Measurements from ENCODE around the gene TERB2. TPM values are rescaled to one million over a fixed set of nuclear protein-coding genes. Genes with fewer than 3 reads are reported as not detected.
"Not testable (repeated sequence)": the region's sequence is repeated elsewhere in the genome, so short reads cannot be mapped to it uniquely, and the experiment has no call there.

TERB2 gene, protein sequence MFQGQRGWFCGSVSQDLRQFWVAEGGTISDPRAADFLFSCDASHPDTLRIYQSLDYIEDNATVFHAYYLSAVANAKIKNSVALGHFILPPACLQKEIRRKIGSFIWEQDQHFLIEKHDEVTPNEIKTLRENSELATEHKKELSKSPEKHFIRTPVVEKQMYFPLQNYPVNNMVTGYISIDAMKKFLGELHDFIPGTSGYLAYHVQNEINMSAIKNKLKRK
- not detected for polyA plus RNA-seq (2012; ENCODE audit: insufficient read depth, insufficient read length)

DNA sequence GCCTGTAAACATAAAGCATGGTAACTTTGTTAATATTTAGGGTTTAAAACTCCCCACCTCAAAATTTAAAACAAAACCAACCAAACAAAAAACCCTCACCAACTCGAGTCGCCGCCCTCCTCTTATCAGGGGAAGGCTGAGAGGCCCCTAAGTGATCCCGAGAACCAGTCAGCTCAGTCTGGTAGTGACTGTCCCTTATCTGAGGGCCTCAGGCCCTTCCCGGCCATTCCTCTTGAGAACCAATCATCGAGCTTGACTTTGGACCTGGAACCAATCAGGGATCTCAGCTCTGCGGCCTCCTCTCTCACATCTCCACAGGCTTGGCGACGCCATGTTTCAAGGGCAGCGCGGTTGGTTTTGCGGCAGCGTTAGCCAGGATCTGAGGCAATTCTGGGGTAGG is at the start of gene TERB2:
TSS of gene TERB2 (plus strand) at position 300 of the 400 bp plus-strand sequence. CDS start at position 332, 32 bp downstream.
- no peak for DNase-seq (ENCODE audit: low read depth, low spot score)
- H3K4me3 ChIP-seq (ENCODE audit: low read length), result no peak within 1 kb of the TSS

GRCh38 chr15:44909423-44909822 is 47.1 kb upstream of the TERB2 start:
- H3K4me3 ChIP-seq (ENCODE audit: low read length), result no peak overlapping the region
- no peak for DNase-seq (ENCODE audit: low read depth, low spot score)

DNA sequence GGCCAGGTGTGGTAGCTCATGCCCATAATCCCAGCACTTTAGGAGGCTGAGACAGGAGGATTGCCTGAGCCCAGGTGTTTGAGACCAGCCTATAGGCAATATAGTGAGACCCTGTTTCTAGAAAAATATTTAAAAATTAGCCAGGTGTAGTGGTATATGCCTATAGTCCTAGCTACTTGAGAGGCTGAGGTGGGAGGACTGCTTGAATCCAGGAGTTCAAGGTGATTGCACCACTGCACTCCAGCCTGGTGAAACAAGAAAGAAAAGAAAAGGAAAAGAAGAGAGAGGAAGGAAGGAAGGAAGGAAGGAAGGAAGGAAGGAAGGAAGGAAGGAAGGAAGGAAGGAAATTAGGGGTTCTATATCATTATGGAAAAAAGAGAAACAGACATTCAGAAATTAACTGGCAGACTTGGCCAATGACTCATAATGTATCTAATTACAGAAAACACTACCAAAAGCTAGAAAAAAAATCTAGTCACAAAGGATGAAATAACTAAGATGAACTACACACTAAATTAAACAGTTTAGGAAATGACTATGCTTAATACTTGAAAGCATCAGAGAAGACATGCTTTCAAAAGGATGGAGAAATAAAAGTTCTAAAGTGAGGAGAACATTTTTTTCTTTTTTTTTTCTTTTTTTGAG is 45.4 kb upstream of the TERB2 start:
- no peak overlapping the region for H3K4me3 ChIP-seq (ENCODE audit: low read length)
- no peak for DNase-seq (ENCODE audit: low read depth, low spot score)

DNA sequence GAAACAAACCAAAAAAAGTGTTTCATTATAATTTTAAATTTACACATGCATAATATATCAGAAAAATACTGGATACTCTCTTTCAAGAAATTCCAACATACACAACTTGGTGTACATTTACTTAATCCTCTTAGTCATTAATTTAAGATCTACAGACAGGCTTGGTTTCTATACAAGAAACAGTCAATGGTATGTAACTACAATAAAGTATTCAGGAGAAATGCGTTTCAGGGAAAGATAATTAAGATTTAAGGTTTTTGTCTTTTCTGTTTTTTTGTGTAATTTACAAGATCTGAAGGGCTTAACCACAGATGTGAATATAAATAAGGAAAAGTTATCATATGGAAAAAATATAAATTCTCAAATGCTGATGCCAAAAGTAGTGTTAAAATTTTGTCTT is 44.3 kb upstream of the TERB2 start:
- not testable (repeated sequence) for DNase-seq (ENCODE audit: low read depth, low spot score); H3K4me3 ChIP-seq (ENCODE audit: low read length)

GRCh38 chr15:44912974-44913448 is 43.5 kb upstream of the TERB2 start:
- not testable (repeated sequence) for H3K4me3 ChIP-seq (ENCODE audit: low read length)

GRCh38 chr15:44918136-44918535 is 38.4 kb upstream of the TERB2 start:
- no peak overlapping the region for H3K4me3 ChIP-seq (ENCODE audit: low read length)
- no peak for DNase-seq (ENCODE audit: low read depth, low spot score)

More at GRCh38 chr15:44912974-44913448, 43.5 kb upstream of the TERB2 start:
- DNase-seq (ENCODE audit: low read depth, low spot score), result not testable (repeated sequence)

- DNase-seq (ENCODE audit: low read depth, low spot score); H3K4me3 ChIP-seq (ENCODE audit: low read length): not testable (repeated sequence)
Measured at GRCh38 chr15:44928658-44929057, 27.8 kb upstream of the TERB2 start.

GRCh38 chr15:44930283-44930682 is 26.2 kb upstream of the TERB2 start:
- H3K4me3 ChIP-seq (ENCODE audit: low read length); DNase-seq (ENCODE audit: low read depth, low spot score): not testable (repeated sequence)

DNA sequence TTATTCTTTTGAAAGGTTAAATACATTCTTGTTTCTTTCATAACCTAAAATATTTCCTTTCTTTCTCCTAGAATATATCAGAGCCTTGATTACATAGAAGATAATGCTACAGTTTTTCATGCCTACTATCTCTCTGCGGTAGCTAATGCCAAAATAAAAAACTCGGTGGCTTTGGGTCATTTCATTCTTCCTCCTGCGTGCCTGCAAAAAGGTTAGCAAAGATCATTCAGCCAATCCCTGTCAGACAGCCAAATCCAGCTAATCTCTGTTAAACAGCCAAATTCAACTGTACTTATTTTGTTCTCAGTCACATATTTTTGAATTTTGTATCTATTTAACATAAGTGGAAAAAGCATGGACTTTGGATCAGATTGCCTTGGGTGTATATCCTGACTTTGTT is 1.8 kb downstream of the TERB2 start:
- DNase-seq (ENCODE audit: low read depth, low spot score); H3K4me3 ChIP-seq (ENCODE audit: low read length): not testable (repeated sequence)

DNA sequence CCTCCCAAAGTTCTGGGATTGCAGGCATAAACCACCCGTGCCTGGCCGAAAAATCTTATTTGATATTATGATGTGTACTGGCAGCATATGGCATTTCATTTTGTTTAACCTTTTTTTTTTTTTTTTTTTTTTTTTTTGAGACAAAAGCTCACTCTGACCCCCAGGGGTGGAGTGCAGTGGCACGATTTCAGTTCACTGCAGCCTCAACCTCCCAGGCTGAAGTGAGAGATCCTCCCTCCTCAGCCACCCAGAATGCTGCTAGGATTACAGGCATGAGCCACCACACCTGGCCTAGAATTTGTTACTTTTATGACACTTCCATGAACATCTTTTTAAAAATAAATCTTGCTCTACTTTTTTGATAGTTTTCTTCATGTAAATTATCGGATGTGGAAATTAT is 12.0 kb downstream of the TERB2 start:
- H3K4me3 ChIP-seq (ENCODE audit: low read length), result no peak overlapping the region
- no peak for DNase-seq (ENCODE audit: low read depth, low spot score)

DNA sequence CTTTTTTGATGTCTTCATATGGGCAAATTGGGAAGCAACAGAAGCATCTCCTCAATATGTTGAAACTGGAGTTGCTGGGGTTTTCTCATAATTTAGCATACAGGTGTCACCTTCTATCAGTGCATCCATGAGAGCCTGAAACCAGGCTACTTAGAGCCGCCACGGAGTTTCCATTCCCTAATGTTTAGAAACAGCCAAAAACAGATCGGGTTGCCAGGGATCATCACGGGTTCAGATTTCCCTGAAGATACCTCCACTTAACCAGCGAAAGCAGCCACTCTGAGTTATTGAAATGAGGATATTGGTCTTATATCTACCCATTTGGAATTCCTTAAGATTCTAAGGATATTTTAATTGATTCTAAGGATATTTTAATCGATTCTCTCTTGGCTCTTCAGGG is 14.5 kb downstream of the TERB2 start:
- H3K4me3 ChIP-seq (ENCODE audit: low read length), result no peak overlapping the region
- DNase-seq (ENCODE audit: low read depth, low spot score), result no peak

DNA sequence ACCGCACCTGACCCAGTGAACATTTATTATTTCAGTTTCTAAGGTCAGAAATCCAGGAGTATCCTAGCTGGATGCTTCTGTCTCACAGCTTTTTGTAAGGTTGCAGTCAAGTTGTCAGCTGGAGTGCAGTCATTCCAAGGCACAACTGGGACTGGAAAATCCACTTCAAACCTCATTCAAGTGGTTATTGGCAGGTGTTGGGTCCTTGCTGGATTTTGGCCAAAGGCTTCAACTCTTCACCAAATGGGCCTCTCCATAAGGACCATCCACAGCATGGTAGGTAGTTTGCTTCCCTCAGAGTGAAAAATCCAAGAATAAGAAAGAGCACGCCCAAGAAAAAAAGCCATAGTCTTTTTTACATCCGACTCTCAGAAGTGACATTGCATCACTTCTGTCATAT is 19.7 kb downstream of the TERB2 start:
- H3K4me3 ChIP-seq (ENCODE audit: low read length); DNase-seq (ENCODE audit: low read depth, low spot score): not testable (repeated sequence)

DNA sequence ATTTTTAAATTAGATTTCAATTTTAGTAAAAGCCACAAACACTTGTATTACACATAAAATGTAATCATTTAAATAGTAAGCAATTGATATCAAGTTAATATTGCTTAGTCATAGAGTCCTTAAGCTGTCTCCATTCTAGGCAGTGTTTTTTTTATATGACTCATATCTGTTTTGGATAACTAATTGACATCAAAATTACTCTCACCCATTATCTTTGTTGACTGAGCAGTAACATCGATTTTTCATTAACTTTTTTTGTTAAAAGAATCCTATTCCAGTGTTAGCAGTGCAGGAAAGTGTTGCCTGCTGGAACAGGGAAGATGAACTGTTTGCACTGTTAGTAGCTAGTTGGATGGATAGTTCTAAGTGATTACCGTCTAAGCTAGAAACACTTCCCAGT is 21.3 kb downstream of the TERB2 start:
- H3K4me3 ChIP-seq (ENCODE audit: low read length); DNase-seq (ENCODE audit: low read depth, low spot score): not testable (repeated sequence)

DNA sequence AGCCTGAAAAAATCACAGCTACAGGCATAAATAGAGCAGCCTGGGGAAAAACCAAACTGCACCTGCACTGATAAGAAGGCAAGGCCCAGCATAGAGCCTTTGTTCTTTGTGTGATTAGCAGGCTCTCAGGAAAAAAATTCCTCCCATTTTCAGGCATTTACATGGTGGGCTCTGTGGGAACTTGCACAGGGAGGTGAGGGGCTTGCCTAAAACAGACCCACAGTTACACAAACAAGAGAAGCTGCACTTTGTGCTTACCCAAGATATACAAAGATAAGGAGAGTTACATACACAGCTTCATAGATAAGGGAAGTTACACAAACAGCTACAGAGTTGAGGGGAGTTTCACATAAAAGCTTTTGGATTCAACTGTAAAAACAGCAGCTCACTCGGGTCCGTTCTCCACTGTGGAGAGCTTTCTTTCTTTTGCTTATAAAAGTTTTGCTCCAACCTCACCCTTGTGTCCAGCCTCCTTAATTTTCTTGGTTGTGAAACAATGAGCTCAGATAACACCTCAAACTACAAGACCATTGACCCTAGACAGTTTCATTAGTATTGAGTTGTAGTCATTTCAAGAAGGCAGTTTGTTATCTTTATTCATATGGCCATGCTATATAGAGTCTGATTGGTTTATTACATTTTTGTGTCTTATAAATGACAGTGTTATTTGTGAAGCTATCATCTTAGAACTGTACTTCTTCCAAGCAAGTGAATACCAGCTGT is 23.3 kb downstream of the TERB2 start:
- not testable (repeated sequence) for H3K4me3 ChIP-seq (ENCODE audit: low read length)
- peak; percentile 39 for DNase-seq (ENCODE audit: low read depth, low spot score)

DNA sequence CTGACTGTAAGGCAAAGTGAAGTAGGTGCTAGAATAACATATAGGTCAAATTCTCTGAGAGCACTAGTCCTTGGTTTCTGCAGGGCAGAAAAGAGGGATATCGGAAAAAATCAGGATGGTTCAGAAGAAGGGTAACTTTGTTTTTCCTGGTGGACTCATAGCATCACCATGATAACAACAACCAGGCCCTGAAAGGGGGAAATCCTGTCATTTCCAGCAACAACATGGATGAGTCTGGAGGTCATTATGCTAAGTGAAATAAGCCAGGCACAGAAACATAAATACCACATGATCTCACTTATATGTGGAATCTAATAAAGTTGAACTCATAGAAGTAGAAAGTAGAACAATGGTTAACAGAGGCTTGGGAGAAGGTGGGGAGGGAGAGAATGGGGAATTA is 27.7 kb downstream of the TERB2 start:
- not testable (repeated sequence) for H3K4me3 ChIP-seq (ENCODE audit: low read length); DNase-seq (ENCODE audit: low read depth, low spot score)

DNA sequence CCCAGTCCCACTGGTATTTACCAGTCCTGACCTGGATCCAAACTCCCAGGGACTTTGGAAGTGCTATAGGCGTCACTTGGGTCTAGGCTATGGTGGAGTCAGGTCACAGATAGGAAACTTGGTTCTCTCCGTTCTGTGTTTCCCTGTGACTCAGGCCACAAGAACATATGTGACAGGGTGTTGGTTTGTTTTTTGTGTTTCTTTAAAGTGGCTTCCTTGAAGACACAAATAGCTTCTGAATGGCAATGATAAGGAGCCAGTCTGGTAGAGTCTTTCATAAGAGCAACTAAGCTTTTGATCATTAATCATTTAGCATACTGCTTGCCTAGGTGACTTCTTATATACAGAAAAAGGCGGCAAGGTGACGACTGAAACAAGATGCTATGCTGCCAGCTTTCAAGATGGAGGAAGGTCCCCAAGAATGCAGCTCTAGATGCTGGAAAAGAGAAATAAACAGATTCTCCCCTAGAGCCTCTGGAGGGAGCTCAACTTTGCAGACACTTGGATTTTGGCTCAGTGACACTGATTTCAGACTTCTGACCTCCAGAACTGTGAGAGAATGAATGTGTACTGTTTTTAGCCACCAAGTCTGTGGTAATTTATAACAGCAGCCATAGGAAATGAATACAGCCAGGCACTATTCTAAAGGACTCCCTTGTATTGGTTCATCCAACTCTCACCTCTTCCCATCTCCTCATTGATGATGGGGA is 30.0 kb downstream of the TERB2 start:
- DNase-seq (ENCODE audit: low read depth, low spot score), result peak; percentile 70
- not testable (repeated sequence) for H3K4me3 ChIP-seq (ENCODE audit: low read length)

- not testable (repeated sequence) for DNase-seq (ENCODE audit: low read depth, low spot score); H3K4me3 ChIP-seq (ENCODE audit: low read length)
Measured at GRCh38 chr15:44987711-44988110, 31.2 kb downstream of the TERB2 start.

DNA sequence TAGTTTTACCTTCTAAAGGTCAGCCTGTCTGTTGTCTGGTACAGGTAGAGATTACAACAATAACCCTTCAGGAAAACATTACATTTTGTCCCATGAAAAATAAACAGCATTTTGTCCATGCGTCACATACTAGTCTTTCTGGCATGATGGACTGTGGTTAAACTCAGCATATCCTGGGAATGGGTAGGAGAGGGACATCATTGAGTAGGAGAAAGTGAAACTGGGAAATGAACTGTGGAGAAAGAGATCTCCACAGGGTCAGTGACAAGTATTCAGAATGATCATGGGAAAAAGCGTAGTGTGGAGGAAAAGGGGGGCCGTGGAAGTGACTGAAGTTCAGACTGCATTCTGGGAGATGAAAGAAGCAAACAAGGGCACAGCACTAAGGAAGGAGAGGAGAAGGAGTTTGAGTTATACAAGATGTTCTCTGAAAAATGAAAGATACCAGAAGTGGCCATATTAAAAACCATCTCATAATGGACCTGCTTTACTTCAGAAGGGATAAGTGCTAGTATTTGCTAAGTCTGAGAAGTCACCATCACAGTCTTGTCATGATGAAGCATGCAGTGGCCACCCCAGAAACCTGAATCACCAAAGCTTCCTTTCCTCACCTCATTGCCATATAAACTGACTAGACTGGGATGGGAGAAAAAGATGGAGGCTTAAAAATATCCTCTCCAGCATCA is 31.8 kb downstream of the TERB2 start:
- DNase-seq (ENCODE audit: low read depth, low spot score); H3K4me3 ChIP-seq (ENCODE audit: low read length): not testable (repeated sequence)

- DNase-seq (ENCODE audit: low read depth, low spot score); H3K4me3 ChIP-seq (ENCODE audit: low read length): not testable (repeated sequence)
Measured at GRCh38 chr15:44988870-44989219, 32.4 kb downstream of the TERB2 start.
